Measurements from ENCODE around the gene CDH13. TPM values are rescaled to one million over a fixed set of nuclear protein-coding genes. Genes with fewer than 3 reads are reported as not detected.

CDH13 gene
- polyA plus RNA-seq, 1 donor from 2014 or later = 3.2 TPM

- Histone ChIP-seq H3K27me3 (ENCODE audit: insufficient read depth, low read depth, low read length) (no peaks in the 10 kb centered on the region), H3K36me3 (ENCODE audit: insufficient read depth, low read length) (no peaks in the 10 kb centered on the region), H3K27ac (ENCODE audit: low read length) (no peak overlapping the region), H3K9me2 (ENCODE audit: insufficient read depth, low read length) (no peaks in the 10 kb centered on the region), H2AFZ (ENCODE audit: low read depth, low read length) (no peak overlapping the region), H3K4me2 (ENCODE audit: low read length) (no peak overlapping the region), H3F3A (ENCODE audit: insufficient read depth, low read length, poor library complexity, severe bottlenecking) (no peaks in the 10 kb centered on the region), H3K9me3 (ENCODE audit: low read length) (no peaks in the 10 kb centered on the region), H3K79me2 (replicated peaks; ENCODE audit: insufficient read depth, low read length) (no peaks in the 10 kb centered on the region), H4K20me1 (ENCODE audit: insufficient read depth) (no peaks in the 10 kb centered on the region), H3K9ac (ENCODE audit: low read length) (no peak overlapping the region), H3K4me3 (ENCODE audit: low read length) (no peak overlapping the region)
- TF ChIP-seq CTCF (IDR thresholded peaks at IDR 0.05; ENCODE audit: poor library complexity, severe bottlenecking) = no peak
- no peak for TF ChIP-seq RAD21 (conservative IDR thresholded peaks at IDR 0.05)
- TF ChIP-seq REST (IDR thresholded peaks at IDR 0.05; ENCODE audit: borderline replicate concordance) = no peak
- TF ChIP-seq EZH2 (IDR thresholded peaks at IDR 0.05; ENCODE audit: borderline replicate concordance, insufficient read depth, low read length, poor library complexity, severe bottlenecking) = no peak
- TF ChIP-seq EP300 (conservative IDR thresholded peaks at IDR 0.05; ENCODE audit: poor library complexity, severe bottlenecking) = no peak
Observed at GRCh38 chr16:83227336-83227735, 600.6 kb downstream of the CDH13 start.

GRCh38 chr16:83231729-83232128, 605.0 kb downstream of the CDH13 start:
- H3K36me3 ChIP-seq (ENCODE audit: insufficient read depth, low read length) = no peaks in the 10 kb centered on the region
- no peak overlapping the region for H3K4me2 ChIP-seq (ENCODE audit: low read length)
- no peaks in the 10 kb centered on the region for H3K27me3 ChIP-seq (ENCODE audit: insufficient read depth, low read depth, low read length)
- H4K20me1 ChIP-seq (ENCODE audit: insufficient read depth) = no peaks in the 10 kb centered on the region
- H3K9me3 ChIP-seq (ENCODE audit: low read length) = no peaks in the 10 kb centered on the region
- no peaks in the 10 kb centered on the region for H3F3A ChIP-seq (ENCODE audit: insufficient read depth, low read length, poor library complexity, severe bottlenecking)
- no peaks in the 10 kb centered on the region for H3K9me2 ChIP-seq (ENCODE audit: insufficient read depth, low read length)
- no peaks in the 10 kb centered on the region for H3K79me2 ChIP-seq (replicated peaks; ENCODE audit: insufficient read depth, low read length)
- H3K27ac ChIP-seq (ENCODE audit: low read length) = no peak overlapping the region
- TF ChIP-seq EZH2 (IDR thresholded peaks at IDR 0.05; ENCODE audit: borderline replicate concordance, insufficient read depth, low read length, poor library complexity, severe bottlenecking) = no peak
- no peak for TF ChIP-seq RAD21 (conservative IDR thresholded peaks at IDR 0.05)
- TF ChIP-seq TAF1 (IDR thresholded peaks at IDR 0.05; ENCODE audit: low read depth) = no peak
- TF ChIP-seq CTCF (IDR thresholded peaks at IDR 0.05; ENCODE audit: poor library complexity, severe bottlenecking) = no peak
- TF ChIP-seq EP300 (conservative IDR thresholded peaks at IDR 0.05; ENCODE audit: poor library complexity, severe bottlenecking) = no peak
- TF ChIP-seq MXI1 (conservative IDR thresholded peaks at IDR 0.05; ENCODE audit: poor library complexity, severe bottlenecking) = no peak
- no peak for TF ChIP-seq POLR2AphosphoS5 (IDR thresholded peaks at IDR 0.05)
- no peak for TF ChIP-seq SMC3 (conservative IDR thresholded peaks at IDR 0.05; ENCODE audit: poor library complexity)
- TF ChIP-seq REST (IDR thresholded peaks at IDR 0.05; ENCODE audit: borderline replicate concordance) = no peak
- H3K9ac ChIP-seq (ENCODE audit: low read length) = no peak overlapping the region
- no peak overlapping the region for H3K4me3 ChIP-seq (ENCODE audit: low read length)
- H2AFZ ChIP-seq (ENCODE audit: low read depth, low read length) = no peak overlapping the region

All from neural cell (in vitro differentiated cells).